ENCODE data around the gene TLE3. TPM values are rescaled to one million over a fixed set of nuclear protein-coding genes. Genes with fewer than 3 reads are reported as not detected.

The TLE3 gene
- total and polyA plus RNA-seq, 3 experiments from 2014 or later = 19.4 to 76.5 (median 73.1) TPM

DNA sequence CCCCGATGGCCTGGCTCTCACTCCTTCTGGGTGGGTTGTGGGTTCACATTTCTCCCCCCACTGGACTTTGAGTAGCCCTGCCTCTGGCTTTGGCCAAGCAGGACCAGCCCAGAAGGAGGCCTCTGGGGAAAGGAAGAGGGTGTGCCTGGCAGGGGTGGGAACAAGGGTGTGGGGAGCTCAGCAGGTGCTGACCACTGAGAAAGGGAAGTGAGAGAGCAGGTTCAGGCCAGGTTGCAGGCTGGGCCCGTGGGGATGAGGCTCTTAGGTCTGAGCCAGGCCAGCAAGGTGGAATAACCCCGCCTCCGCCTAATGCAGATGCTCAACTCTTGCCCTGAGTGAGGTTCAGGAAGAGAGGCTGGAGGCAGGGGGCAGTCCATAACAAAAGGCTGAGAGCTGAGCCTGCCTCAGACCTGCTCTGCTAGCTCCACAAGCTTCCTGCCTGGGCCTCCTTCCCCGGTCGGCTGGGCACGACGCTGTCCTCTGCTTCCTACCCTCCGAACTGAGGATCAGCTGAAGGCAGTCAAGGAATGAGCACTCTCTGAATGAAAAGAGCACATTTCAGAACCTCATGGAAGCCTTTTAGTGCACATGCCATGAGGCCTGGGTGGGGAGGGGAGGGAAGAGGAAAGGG, 82.7 kb downstream of the TLE3 start:
- no peak for DNase-seq
- no peak overlapping the region for H3K4me3 ChIP-seq (ENCODE audit: low read length)
- H3K4me3 Mint-ChIP-seq = no peak overlapping the region
- peaks cover 0 to 5% (median 4%) of the 10 kb centered on the region in 3 donors for H3K36me3 Mint-ChIP-seq
- peaks cover 8 to 18% of the 10 kb centered on the region in 2 donors for H3K27me3 Mint-ChIP-seq
- H3K4me1 ChIP-seq (ENCODE audit: insufficient read depth, low read length) = no peaks in the 10 kb centered on the region
- H3K36me3 ChIP-seq (ENCODE audit: insufficient read depth, low read length) = no peaks in the 10 kb centered on the region
- H3K9me3 ChIP-seq (ENCODE audit: low read length) = no peaks in the 10 kb centered on the region
- ChIA-PET CTCF (no interaction called here), POLR2A (no interaction called here)
- peaks cover 5 to 12% (median 10%) of the 10 kb centered on the region in 3 donors for H3K4me1 Mint-ChIP-seq
- no peaks in the 10 kb centered on the region for H3K27me3 ChIP-seq (ENCODE audit: insufficient read depth, low read length, poor library complexity, severe bottlenecking)
- peaks cover 0 to 4% (median 0%) of the 10 kb centered on the region in 5 donors for H3K9me3 Mint-ChIP-seq
- H3K27ac ChIP-seq (ENCODE audit: low read depth, low read length) = no peak overlapping the region
- H3K27ac Mint-ChIP-seq = peak overlapping the region in 1 of 8 donors; percentile 19

GRCh38 chr15:70014331-70014730, 83.4 kb downstream of the TLE3 start:
- H3K36me3 ChIP-seq (ENCODE audit: insufficient read depth, low read length) = no peaks in the 10 kb centered on the region
- peaks cover 0 to 5% (median 4%) of the 10 kb centered on the region in 3 donors for H3K36me3 Mint-ChIP-seq
- H3K9me3 Mint-ChIP-seq = peaks cover 0 to 4% (median 0%) of the 10 kb centered on the region in 5 donors
- H3K4me3 Mint-ChIP-seq = no peak overlapping the region
- no peak overlapping the region for H3K27ac Mint-ChIP-seq
- no peak for DNase-seq
- POLR2A ChIA-PET = no interaction called here
- H3K27me3 Mint-ChIP-seq = peaks cover 8 to 18% of the 10 kb centered on the region in 2 donors
- H3K9me3 ChIP-seq (ENCODE audit: low read length) = no peaks in the 10 kb centered on the region
- peaks cover 5 to 12% (median 10%) of the 10 kb centered on the region in 3 donors for H3K4me1 Mint-ChIP-seq
- H3K4me1 ChIP-seq (ENCODE audit: insufficient read depth, low read length) = no peaks in the 10 kb centered on the region
- no peak overlapping the region for H3K4me3 ChIP-seq (ENCODE audit: low read length)
- CTCF ChIA-PET = no interaction called here
- H3K27me3 ChIP-seq (ENCODE audit: insufficient read depth, low read length, poor library complexity, severe bottlenecking) = no peaks in the 10 kb centered on the region
- no peak overlapping the region for H3K27ac ChIP-seq (ENCODE audit: low read depth, low read length)

DNA sequence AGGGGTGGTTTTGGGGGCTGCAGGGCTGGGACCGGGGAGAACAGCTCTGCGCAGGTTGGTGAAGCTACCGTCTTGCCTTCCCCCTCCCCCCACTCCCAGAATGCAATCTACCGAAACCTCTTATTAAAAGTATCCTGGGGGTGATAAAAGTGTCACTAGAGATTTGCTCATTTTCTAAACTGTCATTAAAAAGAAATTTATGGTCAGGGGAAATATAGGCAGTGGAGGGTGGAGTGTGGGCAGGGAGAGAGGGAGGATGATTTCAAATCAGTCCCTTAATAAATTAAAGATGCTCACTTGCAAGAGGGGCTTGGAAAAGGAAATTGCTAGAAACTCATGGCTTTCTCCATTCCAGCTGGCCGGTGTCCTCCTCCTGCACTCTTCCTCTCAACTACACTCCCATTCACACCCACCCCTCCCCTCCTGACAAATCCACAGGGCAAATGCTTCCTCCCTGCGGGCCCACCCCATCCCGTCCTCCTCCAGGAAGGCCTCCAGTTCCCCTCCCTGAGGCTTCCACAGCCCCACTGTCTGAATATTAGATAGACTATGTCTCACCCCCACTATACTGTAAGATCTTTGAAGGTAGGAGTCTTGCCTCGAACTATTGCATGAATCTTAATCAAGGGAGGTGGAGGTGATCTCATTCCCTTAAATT, 83.9 kb downstream of the TLE3 start:
- peaks cover 0 to 4% (median 0%) of the 10 kb centered on the region in 5 donors for H3K9me3 Mint-ChIP-seq
- Histone ChIP-seq H3K27ac (ENCODE audit: low read depth, low read length) (no peak overlapping the region), H3K4me3 (ENCODE audit: low read length) (no peak overlapping the region), H3K4me1 (ENCODE audit: insufficient read depth, low read length) (no peaks in the 10 kb centered on the region), H3K9me3 (ENCODE audit: low read length) (no peaks in the 10 kb centered on the region), H3K27me3 (ENCODE audit: insufficient read depth, low read length, poor library complexity, severe bottlenecking) (no peaks in the 10 kb centered on the region), H3K36me3 (ENCODE audit: insufficient read depth, low read length) (no peaks in the 10 kb centered on the region)
- DNase-seq = no peak
- ChIA-PET POLR2A (no interaction called here), CTCF (no interaction called here)
- H3K27ac Mint-ChIP-seq = no peak overlapping the region
- peaks cover 5 to 12% (median 10%) of the 10 kb centered on the region in 3 donors for H3K4me1 Mint-ChIP-seq
- H3K4me3 Mint-ChIP-seq = no peak overlapping the region
- peaks cover 8 to 18% of the 10 kb centered on the region in 2 donors for H3K27me3 Mint-ChIP-seq
- peaks cover 0 to 5% (median 4%) of the 10 kb centered on the region in 3 donors for H3K36me3 Mint-ChIP-seq

- ChIA-PET CTCF (no interaction called here), POLR2A (no interaction called here)
- DNase-seq = no peak
- Mint-ChIP-seq H3K4me3 (no peak overlapping the region), H3K36me3 (peaks cover 0 to 5% (median 2%) of the 10 kb centered on the region in 3 donors), H3K9me3 (peaks cover 0 to 4% (median 0%) of the 10 kb centered on the region in 5 donors), H3K27me3 (peaks cover 5 to 15% of the 10 kb centered on the region in 2 donors), H3K27ac (no peak overlapping the region), H3K4me1 (peaks cover 5 to 12% (median 10%) of the 10 kb centered on the region in 3 donors)
- no peaks in the 10 kb centered on the region for H3K27me3 ChIP-seq (ENCODE audit: insufficient read depth, low read length, poor library complexity, severe bottlenecking)
- no peaks in the 10 kb centered on the region for H3K36me3 ChIP-seq (ENCODE audit: insufficient read depth, low read length)
- H3K4me1 ChIP-seq (ENCODE audit: insufficient read depth, low read length) = no peaks in the 10 kb centered on the region
- no peaks in the 10 kb centered on the region for H3K9me3 ChIP-seq (ENCODE audit: low read length)
- H3K27ac ChIP-seq (ENCODE audit: low read depth, low read length) = no peak overlapping the region
- H3K4me3 ChIP-seq (ENCODE audit: low read length) = no peak overlapping the region
These were observed 84.8 kb downstream of the TLE3 start for GRCh38 chr15:70012895-70013294.

GRCh38 chr15:70008697-70009290, 88.9 kb downstream of the TLE3 start:
- Mint-ChIP-seq H3K27ac (no peak overlapping the region), H3K4me1 (no peaks in the 10 kb centered on the region), H3K36me3 (no peaks in the 10 kb centered on the region), H3K9me3 (no peaks in the 10 kb centered on the region), H3K4me3 (no peak overlapping the region), H3K27me3 (peaks cover 2 to 3% of the 10 kb centered on the region in 2 donors)
- ChIA-PET CTCF (no interaction called here), POLR2A (no interaction called here)
- Histone ChIP-seq H3K27me3 (ENCODE audit: insufficient read depth, low read length, poor library complexity, severe bottlenecking) (no peaks in the 10 kb centered on the region), H3K9me3 (ENCODE audit: low read length) (no peaks in the 10 kb centered on the region), H3K4me1 (ENCODE audit: insufficient read depth, low read length) (no peaks in the 10 kb centered on the region), H3K27ac (ENCODE audit: low read depth, low read length) (no peak overlapping the region), H3K4me3 (ENCODE audit: low read length) (no peak overlapping the region), H3K36me3 (ENCODE audit: insufficient read depth, low read length) (no peaks in the 10 kb centered on the region)
- DNase-seq = no peak

GRCh38 chr15:70006259-70007147, 91.2 kb downstream of the TLE3 start:
- H3K9me3 Mint-ChIP-seq = peaks cover 0 to 13% (median 12%) of the 10 kb centered on the region in 5 donors
- H3K4me3 ChIP-seq (ENCODE audit: low read length) = no peak overlapping the region
- H3K9me3 ChIP-seq (ENCODE audit: low read length) = no peaks in the 10 kb centered on the region
- no peak for DNase-seq
- H3K36me3 Mint-ChIP-seq = peaks cover 0 to 13% (median 0%) of the 10 kb centered on the region in 3 donors
- no peak overlapping the region for H3K27ac Mint-ChIP-seq
- ChIA-PET POLR2A (no interaction called here), CTCF (no interaction called here)
- peaks cover 2 to 3% of the 10 kb centered on the region in 2 donors for H3K27me3 Mint-ChIP-seq
- H3K4me1 Mint-ChIP-seq = no peaks in the 10 kb centered on the region
- H3K4me3 Mint-ChIP-seq = no peak overlapping the region
- H3K36me3 ChIP-seq (ENCODE audit: insufficient read depth, low read length) = no peaks in the 10 kb centered on the region
- H3K27ac ChIP-seq (ENCODE audit: low read depth, low read length) = no peak overlapping the region
- no peaks in the 10 kb centered on the region for H3K27me3 ChIP-seq (ENCODE audit: insufficient read depth, low read length, poor library complexity, severe bottlenecking)
- no peaks in the 10 kb centered on the region for H3K4me1 ChIP-seq (ENCODE audit: insufficient read depth, low read length)

DNA sequence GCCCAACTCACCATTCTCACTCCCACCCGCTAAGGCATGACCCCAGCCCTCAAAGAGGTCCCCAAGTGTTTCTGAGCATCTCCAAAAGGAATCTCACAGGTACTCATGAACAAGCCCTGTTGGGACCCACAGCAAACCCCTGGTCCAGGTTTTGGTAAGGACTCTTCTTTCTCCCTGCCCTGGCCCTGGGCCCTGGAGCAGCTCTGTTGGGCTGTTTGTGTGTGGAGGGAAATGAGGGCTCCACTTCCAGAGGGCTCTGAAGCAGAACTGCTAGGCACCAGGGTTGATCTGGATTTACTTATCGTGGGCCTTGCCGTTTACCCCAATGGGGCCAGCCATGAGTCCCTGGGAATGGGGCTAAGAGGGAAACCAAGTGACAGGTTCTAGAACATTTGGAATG, 92.9 kb downstream of the TLE3 start:
- Mint-ChIP-seq H3K4me3 (no peak overlapping the region), H3K4me1 (no peaks in the 10 kb centered on the region), H3K9me3 (peaks cover 0 to 13% (median 12%) of the 10 kb centered on the region in 5 donors), H3K27ac (no peak overlapping the region), H3K27me3 (peaks cover 2 to 3% of the 10 kb centered on the region in 2 donors), H3K36me3 (peaks cover 0 to 13% (median 0%) of the 10 kb centered on the region in 3 donors)
- H3K4me1 ChIP-seq (ENCODE audit: insufficient read depth, low read length) = no peaks in the 10 kb centered on the region
- POLR2A ChIA-PET = no interaction called here
- no peaks in the 10 kb centered on the region for H3K36me3 ChIP-seq (ENCODE audit: insufficient read depth, low read length)
- no peaks in the 10 kb centered on the region for H3K9me3 ChIP-seq (ENCODE audit: low read length)
- CTCF ChIA-PET = no interaction called here
- no peak overlapping the region for H3K27ac ChIP-seq (ENCODE audit: low read depth, low read length)
- no peak overlapping the region for H3K4me3 ChIP-seq (ENCODE audit: low read length)
- DNase-seq = no peak
- no peaks in the 10 kb centered on the region for H3K27me3 ChIP-seq (ENCODE audit: insufficient read depth, low read length, poor library complexity, severe bottlenecking)
